CD4-positive, alpha-beta T cell treated with Interleukin-2 at 100 ng/mL for 4 hours (primary cell): ENCODE results near the gene GARIN5B.

Experiments
- DNase-seq: peaks from one replicate; pipeline ENCODE4 v3.0.0-alpha.2; 2020; ENCODE audit warnings: low spot score

GARIN5B gene

DNA sequence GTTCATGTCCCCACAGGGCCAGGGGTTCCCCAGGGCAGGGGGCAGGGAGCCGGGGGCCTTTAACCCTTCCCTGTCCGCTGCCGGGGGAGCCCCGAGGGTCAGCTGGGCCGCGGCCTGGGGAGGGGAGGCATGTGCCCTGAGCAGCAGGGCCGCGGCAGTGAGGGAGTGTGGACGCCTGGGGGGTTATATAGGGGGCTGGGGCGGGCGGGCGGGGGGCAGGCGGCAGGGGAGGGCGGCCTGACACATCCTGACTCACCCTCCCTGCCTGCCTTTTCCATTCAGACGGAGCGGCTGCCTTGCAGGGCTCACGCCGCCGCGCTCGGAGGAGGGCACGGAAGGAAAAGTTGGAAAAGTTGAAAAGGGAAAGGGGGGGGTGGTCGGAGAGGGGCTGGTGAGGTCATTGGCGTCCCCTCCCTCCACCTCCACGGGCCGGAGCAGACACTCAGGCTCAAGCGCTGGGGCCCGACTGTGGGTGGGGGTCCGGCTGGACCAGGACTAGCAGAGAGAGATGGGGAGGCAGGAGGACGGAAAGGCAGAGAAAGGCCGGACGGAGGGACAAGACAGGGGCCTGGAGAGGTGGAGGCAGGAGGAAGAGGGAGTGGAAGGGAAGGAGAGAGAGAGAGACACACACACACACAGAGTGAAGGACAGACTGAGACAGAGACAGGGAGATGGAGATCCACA lies 7.4 kb upstream of the GARIN5B start, which contains the start of gene IL11:
TSS of gene IL11 (minus strand) at position 159 of the 684 bp plus-strand sequence. CDS start at position 6, 153 bp downstream.
- DNase-seq, result no peak

DNA sequence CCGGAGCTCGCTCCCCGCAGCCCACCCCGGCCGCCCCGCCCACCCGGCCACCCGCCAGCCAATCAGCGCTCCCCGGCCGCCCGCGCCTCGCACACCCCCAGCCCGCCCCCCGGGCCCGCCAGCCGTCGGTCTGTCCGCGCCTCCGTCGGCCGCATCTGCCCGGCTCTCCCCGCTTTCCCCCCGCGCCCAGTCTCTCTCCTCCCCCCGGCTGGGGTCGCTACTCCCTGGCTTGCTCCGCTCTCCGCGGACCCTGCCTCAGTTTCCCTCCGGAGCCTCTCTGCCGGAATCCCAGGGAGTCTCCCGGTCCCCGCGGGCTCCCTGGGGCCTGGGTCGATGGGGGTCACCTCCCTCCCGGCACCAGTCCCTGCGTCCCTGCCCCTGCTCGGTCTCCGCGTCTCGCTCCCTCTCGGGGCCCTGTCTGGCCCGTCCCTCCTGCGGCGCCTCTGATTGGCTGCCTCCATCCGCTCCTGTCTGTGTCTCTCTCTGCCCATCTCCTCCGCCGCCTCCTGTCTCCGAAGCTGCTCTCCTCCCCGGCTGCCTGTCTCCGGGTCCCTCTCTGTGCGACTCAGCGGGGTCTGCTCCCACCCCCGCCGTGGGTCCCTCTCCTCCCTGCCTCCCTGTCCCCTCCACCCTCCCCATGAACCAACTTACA lies 6.7 kb upstream of the GARIN5B start:
- DNase-seq, result no peak

DNA sequence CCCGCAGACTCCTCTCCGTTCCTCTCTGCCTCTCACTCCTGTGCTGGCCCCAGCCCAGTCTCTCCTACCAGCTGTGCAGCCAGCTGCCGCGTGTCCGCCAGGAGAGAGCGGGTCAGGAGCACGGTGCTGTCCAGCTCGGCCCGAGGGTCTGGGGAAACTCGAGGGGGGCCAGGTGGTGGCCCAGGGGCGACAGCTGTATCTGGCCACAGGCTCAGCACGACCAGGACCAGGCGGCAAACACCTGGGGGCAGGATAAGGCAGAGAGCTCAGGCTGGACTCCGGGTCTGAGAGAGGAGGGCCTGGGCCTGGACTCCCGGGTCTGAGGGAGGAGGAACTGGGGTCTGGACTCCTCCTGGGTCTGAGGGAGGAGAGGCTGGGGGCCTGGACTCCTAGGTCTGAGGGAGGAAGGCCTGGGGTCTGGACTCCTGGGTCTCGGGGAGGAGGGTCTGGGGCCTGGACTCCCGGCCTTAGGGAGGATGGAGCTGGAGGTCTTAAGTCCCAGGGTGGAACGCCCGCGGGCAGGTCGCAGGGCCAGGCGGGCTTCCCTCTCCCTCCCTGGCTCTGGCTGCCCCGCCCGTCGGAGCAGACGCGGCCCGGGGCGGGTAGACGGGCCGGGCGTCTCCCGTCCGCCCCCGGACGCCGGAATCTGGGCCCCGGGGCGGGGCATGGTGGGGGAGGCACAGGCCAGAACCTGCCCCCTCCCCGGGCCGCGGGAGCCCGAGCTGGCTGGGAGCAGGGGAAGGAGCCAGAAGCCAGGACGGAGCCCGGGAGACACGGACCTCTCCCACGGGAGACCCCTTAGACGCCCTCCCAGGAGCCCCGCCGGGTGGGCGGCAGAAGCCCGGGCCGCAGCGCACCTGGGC lies 5.9 kb upstream of the GARIN5B start:
- no peak for DNase-seq

DNA sequence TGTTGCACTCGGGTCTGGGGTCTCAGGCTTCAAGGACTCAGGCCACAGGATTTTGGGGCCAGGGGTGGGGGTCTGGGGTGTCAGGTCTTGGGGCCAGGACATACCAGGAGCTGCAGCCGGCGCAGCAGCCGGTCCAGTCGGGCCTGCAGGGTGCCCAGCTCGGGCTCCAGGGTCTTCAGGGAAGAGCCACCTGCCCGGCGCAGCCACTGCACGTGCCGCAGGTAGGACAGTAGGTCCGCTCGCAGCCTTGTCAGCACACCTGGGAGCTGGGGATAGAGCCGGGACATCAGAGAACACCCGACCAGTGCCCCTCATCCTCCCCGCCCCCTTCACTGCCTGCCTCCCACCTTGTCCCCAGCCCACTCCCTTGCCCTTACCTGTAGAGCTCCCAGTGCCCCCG lies 5.0 kb upstream of the GARIN5B start:
- no peak for DNase-seq

DNA sequence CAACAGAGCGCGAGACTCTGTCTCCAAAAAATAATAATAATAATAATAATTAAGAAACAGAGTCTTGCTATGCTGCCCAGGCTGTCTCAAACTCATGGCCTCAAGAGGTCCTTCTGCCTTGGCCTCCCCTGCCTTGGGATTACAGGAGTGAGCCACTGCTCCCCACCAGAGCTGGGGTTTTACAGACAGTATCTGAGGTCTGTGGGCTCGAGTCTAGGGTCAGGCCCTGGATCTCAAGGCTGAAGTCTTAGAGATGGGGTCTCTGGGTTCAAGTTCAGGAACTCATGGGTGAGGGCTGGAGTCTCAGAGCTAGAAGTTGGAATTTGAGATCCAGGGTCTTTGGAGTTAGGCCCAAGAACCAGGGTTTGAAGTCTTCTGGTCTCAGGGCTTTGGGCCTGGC lies 3.7 kb upstream of the GARIN5B start:
- no peak for DNase-seq

DNA sequence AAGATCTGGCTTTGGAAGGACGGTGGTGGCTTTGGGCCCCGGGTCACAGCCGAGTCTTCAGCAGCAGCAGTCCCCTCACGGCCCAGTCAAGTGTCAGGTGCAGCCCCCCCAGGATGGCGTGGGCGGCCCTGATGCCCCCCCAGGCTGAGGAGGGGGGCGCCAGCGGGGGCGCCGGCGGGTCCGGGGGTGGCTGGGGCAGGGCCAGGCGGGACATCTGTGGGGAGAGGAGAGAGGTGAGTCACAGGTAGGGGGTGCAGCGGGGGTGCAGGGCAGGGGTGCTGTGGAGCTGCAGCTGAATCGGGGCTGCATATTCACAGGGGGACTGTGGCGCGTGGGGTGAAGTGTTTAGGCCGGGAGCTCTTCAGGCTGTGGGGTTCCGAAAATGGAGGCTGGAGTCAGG lies 2.9 kb upstream of the GARIN5B start:
- DNase-seq, result no peak

DNA sequence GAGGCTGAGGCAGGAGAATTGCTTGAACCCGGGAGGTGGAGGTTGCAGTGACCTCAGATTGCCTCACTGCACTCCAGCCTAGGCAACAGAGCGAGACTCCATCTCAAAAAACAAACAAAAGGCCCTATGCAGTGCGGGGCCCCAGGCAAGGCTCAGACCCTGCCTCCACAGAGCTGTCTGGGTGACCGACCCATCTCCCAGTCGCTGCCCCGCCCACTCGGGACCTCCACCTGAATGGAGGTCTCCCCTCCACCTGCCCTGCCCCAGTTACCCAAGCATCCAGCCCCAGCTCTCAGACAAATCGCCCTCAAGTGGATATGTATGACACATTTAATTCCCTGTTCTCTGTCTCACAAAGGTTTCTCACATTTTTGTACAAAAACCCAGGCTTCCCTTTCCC lies 2.2 kb upstream of the GARIN5B start:
- no peak for DNase-seq

DNA sequence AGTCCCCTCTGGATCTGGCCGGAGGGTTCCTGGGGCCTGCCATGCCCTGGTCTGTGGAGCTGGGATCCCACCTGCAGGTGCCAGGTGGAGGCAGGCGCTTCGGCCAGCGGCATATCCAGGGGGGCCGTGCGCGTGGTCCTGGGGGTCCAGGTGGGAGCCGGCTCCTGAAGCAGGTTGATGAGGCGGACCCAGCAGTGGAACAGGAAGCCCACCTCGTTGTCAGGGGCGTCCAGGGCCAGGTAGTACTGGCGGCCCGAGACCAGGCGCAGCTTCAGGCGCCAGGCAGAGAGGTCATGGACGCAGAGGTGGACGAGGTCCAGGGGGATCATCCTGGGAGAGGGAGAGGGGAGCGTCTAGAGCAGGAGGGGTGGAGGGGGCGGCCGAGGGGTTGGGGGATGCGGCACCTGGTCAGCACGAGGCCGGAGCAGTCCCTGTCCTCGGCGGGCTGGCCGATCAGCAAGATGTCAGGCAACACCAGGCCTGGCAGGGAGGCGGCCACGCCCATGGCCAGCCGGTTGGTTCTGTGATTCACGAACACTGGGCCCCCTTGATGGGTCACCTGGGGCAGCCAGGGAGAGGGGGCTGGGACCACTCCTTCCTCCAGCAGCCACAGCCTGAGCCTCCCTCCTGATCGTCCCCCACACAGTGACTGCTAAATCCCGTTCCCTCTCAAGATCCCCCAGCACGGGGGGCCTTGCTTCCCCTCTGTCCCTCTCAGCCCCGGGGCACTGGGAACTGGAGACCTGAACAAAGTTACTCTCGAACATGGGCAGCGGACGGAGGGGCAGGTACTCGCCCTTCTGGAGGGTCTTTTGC lies 678 bp downstream of the GARIN5B start:
- DNase-seq, result no peak

DNA sequence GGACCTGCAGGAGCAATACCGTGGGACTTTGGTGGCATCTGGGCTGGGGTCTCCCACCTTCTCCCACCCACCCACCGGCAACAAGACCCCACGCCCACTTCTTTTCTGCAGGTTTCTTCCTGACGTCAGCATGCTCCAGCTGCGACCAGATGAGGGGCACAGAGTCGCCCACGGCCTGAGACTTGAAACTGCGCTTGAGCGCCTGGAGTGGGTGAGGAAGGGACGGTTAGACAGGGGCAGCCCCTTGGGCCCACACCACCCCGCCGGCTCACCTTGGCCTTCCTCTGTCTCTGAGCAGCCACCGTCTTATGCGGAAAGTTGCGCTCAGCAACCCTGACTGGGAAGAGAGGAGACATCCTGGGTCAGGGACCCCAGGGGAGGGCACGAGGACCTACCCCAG lies 2.2 kb downstream of the GARIN5B start:
- DNase-seq, result no peak

DNA sequence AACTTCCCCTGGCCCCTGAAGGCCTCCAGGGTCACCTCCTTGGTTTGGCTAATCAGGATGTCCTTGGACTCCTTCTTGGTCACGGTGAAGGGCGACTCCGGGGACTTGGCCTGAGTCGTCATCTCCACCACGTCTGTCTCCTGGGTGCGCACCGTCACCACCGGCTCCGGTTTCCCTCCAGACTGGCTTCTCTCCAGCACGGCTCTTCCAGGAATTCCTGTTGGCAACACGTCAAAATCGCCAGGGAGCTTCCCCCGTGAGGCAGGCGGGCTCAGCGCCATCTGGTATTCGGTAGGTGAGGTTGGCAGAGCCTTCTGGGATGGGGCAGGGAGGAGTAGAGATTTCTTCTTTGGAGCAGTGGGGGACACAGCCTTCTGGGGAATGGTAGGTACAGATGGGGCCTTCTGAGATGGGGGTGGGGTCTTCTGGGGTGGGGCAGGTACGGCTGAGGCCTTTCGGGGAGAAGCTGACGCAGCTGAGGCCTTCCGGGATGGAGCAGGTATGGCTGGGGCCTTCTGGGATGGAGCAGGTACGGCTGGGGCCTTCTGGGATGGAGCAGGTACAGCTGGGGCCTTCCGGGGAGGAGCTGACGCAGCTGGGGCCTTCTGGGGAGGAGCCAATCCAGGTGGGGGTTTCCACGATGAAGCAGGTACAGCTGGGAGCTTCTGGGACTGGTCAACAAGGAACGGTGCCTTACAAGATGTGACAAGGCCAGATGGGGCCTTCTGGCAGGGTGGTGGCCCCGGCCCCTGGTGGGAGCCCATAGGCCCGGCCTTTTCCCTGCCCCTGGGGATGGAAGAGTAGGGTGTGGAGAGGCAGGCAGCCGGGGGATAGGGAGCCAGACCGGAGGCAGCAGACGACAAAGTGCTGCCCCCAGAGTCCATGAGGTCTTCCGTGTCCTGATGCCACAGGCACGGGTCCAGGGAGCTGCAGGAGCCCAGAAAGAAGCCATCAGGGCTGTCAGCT lies 3.8 kb downstream of the GARIN5B start:
- no peak for DNase-seq

DNA sequence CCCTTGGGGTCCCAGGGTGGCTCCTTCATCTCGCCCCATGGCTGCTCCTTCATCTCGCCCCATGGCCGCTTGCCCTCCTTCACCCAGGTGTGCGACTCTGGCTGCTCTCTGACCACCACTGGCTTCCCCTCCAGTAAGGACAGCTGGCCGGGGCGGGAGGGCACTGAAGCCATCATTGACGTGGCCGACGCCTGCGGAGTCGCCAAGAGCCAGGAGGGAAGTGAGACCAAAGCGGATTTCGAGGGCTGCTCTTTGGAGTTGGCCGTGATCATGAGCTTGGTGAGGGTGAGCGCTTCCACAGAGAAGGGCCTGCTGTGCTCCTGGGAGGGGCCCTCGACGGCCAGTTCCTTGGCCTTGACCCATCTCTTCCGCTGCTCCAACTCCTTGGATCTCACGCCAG lies 4.6 kb downstream of the GARIN5B start:
- DNase-seq, result no peak

DNA sequence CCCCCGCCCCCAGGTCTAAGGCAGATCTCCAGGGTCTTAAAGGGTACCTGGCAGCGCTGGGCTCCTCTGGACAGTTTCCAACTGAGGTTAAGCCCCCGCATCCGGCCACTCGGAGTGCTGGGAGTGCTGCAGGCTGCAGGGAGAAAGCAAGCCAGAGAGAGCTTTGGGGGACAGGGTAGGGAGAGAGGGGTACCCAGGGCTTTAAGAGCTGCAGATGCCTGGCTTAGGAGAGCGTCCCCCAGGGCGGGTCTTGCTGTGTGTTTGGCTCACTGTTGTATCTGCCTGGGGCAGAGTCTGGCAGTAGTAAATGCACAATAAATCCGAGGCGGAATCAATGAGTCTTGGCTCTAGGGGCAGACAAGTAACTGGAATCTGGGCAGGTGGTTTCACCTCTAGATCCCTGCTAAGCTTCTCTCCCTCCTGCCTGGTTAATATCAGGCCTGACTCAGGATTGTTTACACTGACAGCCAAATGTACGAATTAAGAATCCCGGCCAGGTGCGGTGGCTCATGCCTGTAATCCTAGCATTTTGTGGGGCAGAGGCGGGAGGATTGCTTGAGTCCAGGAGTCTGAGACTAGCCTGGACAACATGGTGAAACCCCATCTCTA lies 7.7 kb downstream of the GARIN5B start:
- DNase-seq, result no peak

DNA sequence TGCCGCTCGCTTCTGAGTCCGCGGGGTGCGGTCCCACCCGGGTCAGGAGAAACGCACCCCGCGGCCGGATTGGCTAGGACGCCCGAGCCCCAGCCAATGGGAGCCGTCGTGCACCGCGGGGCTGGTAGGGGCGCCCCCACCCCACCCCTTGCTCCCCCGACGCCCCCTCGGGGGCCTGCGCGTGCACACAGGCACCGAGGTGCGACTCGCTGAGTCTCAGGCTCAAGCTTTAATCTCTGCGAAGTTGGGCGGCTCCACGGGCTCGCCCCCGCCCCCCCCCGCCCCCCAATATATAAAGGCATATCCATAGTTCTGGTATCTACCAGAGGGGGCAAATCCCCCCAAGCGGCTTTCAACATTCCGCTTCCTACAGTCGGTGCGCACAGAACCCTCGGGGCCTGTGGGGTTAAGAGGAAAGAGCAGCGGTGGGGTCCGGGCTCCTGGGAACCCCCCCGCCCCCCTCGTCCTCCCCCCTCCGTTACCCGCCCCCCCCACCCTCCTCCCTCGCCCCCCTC lies 8.3 kb downstream of the GARIN5B start, which contains the start of gene COX6B2:
TSS of gene COX6B2 (minus strand) at position 22 of the 515 bp plus-strand sequence. CDS start 198 bp downstream, outside the sequence.
- DNase-seq, result no peak

DNA sequence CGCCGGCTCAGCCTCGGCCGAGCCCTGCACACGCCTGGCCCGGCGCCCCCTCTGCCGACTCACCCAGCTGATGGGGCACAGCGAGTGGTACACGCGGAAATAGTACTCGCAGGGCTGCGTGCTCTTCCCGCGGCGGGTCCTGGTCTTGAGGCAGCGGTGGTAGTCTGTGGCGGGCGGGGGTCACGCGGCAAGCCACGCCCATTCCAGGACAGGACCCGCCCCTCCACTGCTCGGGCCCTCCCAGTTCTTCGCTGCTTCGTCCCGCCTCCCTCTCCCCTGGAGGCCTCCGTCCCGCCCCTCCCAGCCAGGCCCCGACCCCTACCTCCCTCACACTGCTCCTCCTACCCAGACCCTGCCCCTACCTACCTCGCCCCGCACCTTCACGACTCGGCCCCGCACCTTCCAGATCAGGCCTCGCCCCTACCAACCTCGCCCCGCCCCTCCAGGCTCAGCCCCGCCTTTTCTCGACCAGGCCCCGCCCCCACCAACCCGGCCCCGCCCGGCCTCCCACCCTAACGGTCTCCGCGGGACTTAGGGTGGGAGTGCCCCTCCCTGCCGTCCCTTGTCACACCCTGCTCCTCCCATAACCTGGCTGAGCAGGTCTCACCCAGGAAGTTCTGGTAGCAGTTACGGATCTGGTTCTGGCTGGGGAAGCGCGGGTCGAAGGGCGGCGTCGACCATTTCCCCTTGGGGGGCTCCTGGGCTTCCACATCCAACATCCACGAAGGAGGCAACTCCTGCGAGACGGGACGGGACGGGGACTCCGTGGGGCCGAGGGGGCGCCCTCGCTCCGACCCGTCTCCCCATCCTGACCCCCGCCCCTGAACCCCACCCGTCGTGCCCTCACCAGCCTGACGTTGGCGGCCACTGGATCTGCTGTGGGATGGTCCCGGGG lies 9.0 kb downstream of the GARIN5B start:
- peak; percentile 60 for DNase-seq

DNA sequence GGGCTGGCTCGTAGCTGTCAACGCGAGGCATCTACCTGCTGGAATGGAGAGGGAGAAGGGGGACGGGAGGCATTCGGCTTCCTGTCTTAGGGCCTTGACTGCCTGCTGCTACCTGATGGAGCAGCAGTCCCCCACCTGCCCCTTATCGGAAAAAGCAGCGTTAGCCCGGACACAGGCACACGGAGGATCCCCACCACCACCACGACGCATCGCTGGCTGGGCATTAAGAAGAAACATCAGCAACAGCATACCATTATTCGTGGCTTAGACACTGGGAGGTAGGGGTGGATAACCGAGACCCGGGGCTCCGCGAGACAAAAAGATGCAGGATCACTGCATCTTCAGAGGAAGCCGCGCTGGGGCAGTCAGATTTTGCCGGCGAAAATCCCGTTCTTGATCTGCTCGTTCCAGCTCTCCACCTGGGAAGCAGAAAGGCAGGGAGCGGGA lies 9.7 kb downstream of the GARIN5B start:
- no peak for DNase-seq

DNA sequence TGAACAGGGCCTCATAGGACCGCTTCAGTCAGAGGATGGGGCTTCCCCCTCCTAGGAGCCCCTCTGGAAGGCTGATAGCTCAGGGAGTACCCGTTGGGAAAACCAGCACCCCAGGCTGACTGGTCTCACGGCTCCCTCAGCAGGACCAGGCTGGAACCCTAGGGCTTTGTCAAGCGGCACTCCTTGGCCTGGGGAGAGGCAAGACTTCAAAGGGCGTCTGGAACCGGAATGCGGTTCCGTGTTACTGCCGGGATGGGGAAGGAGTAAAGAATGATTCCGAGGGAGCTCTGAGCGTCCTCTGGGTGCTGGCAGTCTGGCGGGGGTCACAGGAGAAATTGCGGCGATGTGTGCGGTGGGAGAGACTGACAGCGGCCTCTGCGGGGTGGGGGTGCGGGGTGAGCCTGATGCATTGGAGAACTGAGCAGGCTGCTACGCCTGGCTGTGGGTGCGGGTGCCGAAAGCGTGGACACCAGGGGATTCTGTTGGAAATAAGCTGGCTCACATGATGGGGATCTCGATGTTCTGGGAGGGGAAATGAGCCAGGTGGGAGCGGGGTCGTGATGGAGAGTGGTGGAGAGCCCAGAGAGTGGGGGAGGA lies 10.4 kb downstream of the GARIN5B start:
- DNase-seq, result no peak

DNA sequence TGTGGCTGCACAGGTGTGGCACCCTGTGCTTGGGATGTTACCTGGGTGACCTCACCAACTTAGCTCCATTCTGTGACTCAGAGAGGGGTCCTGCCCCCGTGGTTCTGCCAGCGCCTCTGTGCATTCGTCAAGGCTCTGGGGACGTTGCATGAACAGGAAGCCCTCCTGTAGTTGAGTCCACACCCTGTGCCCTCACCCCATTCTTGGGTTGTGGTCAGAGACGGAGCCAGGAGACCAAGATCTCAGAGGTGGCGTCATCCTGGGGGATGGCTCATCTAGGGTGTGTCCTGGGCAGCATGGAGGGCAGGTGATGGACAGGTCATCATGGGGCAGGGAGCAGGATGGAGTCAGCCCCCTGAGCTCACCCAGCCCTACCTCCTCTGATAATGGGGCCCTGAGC lies 11.0 kb downstream of the GARIN5B start:
- DNase-seq, result no peak

DNA sequence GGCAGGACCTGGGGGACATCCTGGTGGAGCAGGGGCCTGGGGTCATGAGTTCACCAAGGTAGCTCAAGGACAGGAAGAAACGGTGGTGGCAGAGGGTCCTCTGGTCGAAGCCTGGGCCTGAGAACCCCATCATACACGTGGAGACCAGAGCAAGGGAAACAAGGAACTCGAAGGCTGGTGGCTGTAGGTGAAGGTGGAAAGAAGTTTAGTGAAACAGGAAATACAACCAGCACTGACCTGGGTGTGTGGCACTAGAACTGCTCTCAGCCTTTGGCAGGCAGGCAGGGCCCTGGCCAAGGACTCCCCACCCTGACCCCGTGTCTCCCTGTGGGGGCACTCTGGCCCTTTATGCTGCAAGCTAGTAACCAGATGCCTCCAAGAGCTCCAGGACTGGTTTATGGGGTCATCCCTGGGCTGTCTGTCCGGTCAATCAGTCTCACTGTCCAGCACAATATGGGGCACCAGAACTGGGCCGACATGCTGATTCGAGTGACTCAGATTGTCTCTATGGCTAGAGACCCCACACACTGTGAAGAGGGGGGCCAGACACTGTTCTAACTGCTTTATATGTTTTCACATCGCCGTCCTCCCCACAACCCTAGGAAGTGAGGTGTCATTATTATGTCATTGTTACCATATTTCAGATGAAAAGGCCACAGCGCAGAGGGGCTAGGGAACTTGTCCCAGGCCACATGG lies 12.3 kb downstream of the GARIN5B start:
- no peak for DNase-seq
